Liver (tissue), 3 donors: ENCODE measurements around the gene RAB3B.

Experiments used
- ATF3 ChIP-seq: IDR thresholded peaks from 2 replicates; pipeline ENCODE4 v1.6.1; 2016; ENCODE audit warnings: antibody characterized with exemption
- CTCF ChIP-seq: fragments of 150-350 bp; IDR thresholded peaks from 2 replicates; pipeline ENCODE4 v1.5.1; 2017; ENCODE audit warnings: improper control_type of control experiment, low read depth, low read length; ENCODE audit not compliant: missing input control
- EGR1 ChIP-seq, 2 donors: IDR thresholded peaks; 2 replicates each; pipeline ENCODE4 v1.6.1; 2016 to 2018; ENCODE audit warnings: antibody characterized with exemption in 2 of 2, low read depth in 2 of 2
- FOXA1 ChIP-seq: IDR thresholded peaks from 2 replicates; pipeline ENCODE4 v1.6.1; 2016; ENCODE audit warnings: antibody characterized with exemption
- GABPA ChIP-seq, 2 donors: IDR thresholded peaks in 1 of 2; conservative IDR thresholded peaks in 1 of 2; 2 replicates each; pipeline ENCODE4 v1.6.1; 2016; ENCODE audit warnings: antibody characterized with exemption in 2 of 2, mild to moderate bottlenecking in 1 of 2, moderate library complexity in 1 of 2
- JUND ChIP-seq, 2 donors: IDR thresholded peaks; 2 replicates each; pipeline ENCODE4 v1.6.1; 2016; ENCODE audit warnings: antibody characterized with exemption in 2 of 2
- MAX ChIP-seq: IDR thresholded peaks from 2 replicates; pipeline ENCODE4 v1.6.1; 2016; ENCODE audit warnings: antibody characterized with exemption
- RAD21 ChIP-seq, 2 donors: IDR thresholded peaks; 2 replicates each; pipeline ENCODE4 v1.6.1; 2016; ENCODE audit warnings: antibody characterized with exemption in 2 of 2, mild to moderate bottlenecking in 2 of 2
- REST ChIP-seq: IDR thresholded peaks from 2 replicates; pipeline ENCODE4 v1.6.1; 2016; ENCODE audit warnings: antibody characterized with exemption, mild to moderate bottlenecking
- SP1 ChIP-seq: IDR thresholded peaks from 2 replicates; pipeline ENCODE4 v1.6.1; 2018; ENCODE audit warnings: antibody characterized with exemption, mild to moderate bottlenecking
- TAF1 ChIP-seq: conservative IDR thresholded peaks from 2 replicates; pipeline ENCODE4 v1.6.1; 2016; ENCODE audit warnings: antibody characterized with exemption, mild to moderate bottlenecking
- YY1 ChIP-seq: IDR thresholded peaks from 2 replicates; pipeline ENCODE4 v1.6.1; 2016; ENCODE audit warnings: antibody characterized with exemption, mild to moderate bottlenecking
- ZBTB33 ChIP-seq: IDR thresholded peaks from 2 replicates; pipeline ENCODE4 v1.6.1; 2016; ENCODE audit warnings: antibody characterized with exemption
- donor health status: healthy.
- donor health status: healthy.

GRCh38 chr1:52032785-52033131 is 42.3 kb upstream of the RAB3B start:
- TF ChIP-seq CTCF (no peak), YY1 (no peak), TAF1 (no peak), REST (no peak), RAD21 (IDR thresholded peaks at IDR 0.05) (no peak), GABPA (IDR thresholded peaks at IDR 0.05 in 1 of 2, conservative IDR thresholded peaks at IDR 0.05 in 1 of 2) (no peak), JUND (IDR thresholded peaks at IDR 0.05) (no peak), MAX (no peak), EGR1 (IDR thresholded peaks at IDR 0.05; ENCODE audit: low read depth in 2 of 2) (no peak), FOXA1 (no peak), ATF3 (no peak), SP1 (no peak), ZBTB33 (no peak)
